ENCODE results near the gene NPHP4.

The NPHP4 gene

GRCh38 chr1:5888606-5889211 lies 103.5 kb downstream of the NPHP4 start:
- DNase-seq, result no peak

GRCh38 chr1:5887971-5888361 lies 104.3 kb downstream of the NPHP4 start:
- DNase-seq, result no peak

GRCh38 chr1:5887349-5887970 lies 104.8 kb downstream of the NPHP4 start:
- DNase-seq, result no peak

GRCh38 chr1:5886541-5887348 lies 105.5 kb downstream of the NPHP4 start:
- DNase-seq, result no peak

- no peak for DNase-seq
These were observed 106.1 kb downstream of the NPHP4 start for GRCh38 chr1:5886140-5886483.

GRCh38 chr1:5885471-5886139 lies 106.6 kb downstream of the NPHP4 start:
- DNase-seq, result no peak

GRCh38 chr1:5884110-5884509 lies 108.1 kb downstream of the NPHP4 start:
- DNase-seq, result no peak

GRCh38 chr1:5883129-5884048 lies 108.8 kb downstream of the NPHP4 start:
- DNase-seq, result no peak

GRCh38 chr1:5882367-5883128 lies 109.7 kb downstream of the NPHP4 start:
- no peak for DNase-seq

- no peak for DNase-seq
These were observed 110.6 kb downstream of the NPHP4 start for GRCh38 chr1:5881526-5882222.

GRCh38 chr1:5880630-5881405 lies 111.4 kb downstream of the NPHP4 start:
- DNase-seq, result no peak

GRCh38 chr1:5879421-5879820 lies 112.8 kb downstream of the NPHP4 start:
- no peak for DNase-seq

GRCh38 chr1:5878971-5879370 lies 113.3 kb downstream of the NPHP4 start:
- no peak for DNase-seq

- DNase-seq, result no peak
These were observed 114.3 kb downstream of the NPHP4 start for GRCh38 chr1:5877683-5878530.

- no peak for DNase-seq
These were observed 115.2 kb downstream of the NPHP4 start for GRCh38 chr1:5877001-5877400.

GRCh38 chr1:5876094-5876650 lies 116.1 kb downstream of the NPHP4 start:
- DNase-seq, result no peak

- no peak for DNase-seq
These were observed 116.8 kb downstream of the NPHP4 start for GRCh38 chr1:5875345-5875910.

- DNase-seq, result no peak
These were observed 117.7 kb downstream of the NPHP4 start for GRCh38 chr1:5874416-5875110.
